ENCODE data around the gene GALNT6. TPM values are rescaled to one million over a fixed set of nuclear protein-coding genes. Genes with fewer than 3 reads are reported as not detected.

GALNT6 gene
- total and polyA plus RNA-seq, 2 donors (not counting 3 experiments of a cell fraction or from before 2014, with no cell fraction given): 18.7 to 39.2 TPM

DNA sequence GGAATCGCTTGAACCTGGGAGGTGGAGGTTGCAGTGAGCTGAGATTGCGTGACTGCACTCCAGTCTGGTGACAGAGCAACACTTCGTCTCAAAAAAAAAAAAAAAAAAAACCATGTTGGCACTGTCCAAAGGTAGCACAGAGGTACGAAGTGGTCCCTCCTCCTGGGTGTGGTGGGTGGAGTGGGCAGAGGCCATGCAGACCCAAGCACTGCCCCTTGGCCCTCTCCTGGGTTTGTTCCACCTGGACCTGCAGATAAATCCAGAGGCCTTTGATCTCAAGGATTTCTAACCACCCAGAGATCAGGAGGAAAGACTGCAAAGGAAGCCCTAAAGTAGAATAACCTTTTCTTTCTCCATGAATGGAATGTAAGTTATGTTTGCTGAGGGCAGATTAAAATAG, 8.7 kb upstream of the GALNT6 start:
- CTCF ChIA-PET: interaction anchor here (2.4 kb wide), 1 partner anchor 19 kb away, joined by 6 read pairs; no protein-coding TSS in a partner anchor
- POLR2A ChIA-PET: no interaction called here
- intact Hi-C loops (cut with micrococcal nuclease): no loop called here
- Histone ChIP-seq H3K4me1 (ENCODE audit: control insufficient read depth, extremely low read depth, insufficient read depth, low read length) (peaks cover 12% of the 10 kb centered on the region), H3K9ac (replicated peaks; ENCODE audit: extremely low read depth, insufficient read depth, low read length) (no peak overlapping the region), H3K4me3 (replicated peaks in 1 of 3; ENCODE audit: insufficient read depth in 1 of 3, low read depth in 1 of 3, low read length in 3 of 3) (no peak overlapping the region), H3K9me3 (replicated peaks; ENCODE audit: control insufficient read depth, insufficient read depth, low read length) (no peaks in the 10 kb centered on the region), H3K36me3 (ENCODE audit: control insufficient read depth in 2 of 2, extremely low read depth in 1 of 2, insufficient read depth in 2 of 2, low read length in 2 of 2) (no peaks in the 10 kb centered on the region), H3K9me1 (replicated peaks; ENCODE audit: control insufficient read depth, extremely low read depth, insufficient read depth, low read length) (no peaks in the 10 kb centered on the region), H2AFZ (ENCODE audit: low read depth, low read length) (no peak overlapping the region), H3K79me2 (ENCODE audit: control insufficient read depth, insufficient read depth, low read length) (no peaks in the 10 kb centered on the region), H3K4me2 (ENCODE audit: insufficient read depth, low read length) (no peak overlapping the region), H3K27me3 (ENCODE audit: control insufficient read depth in 2 of 2, insufficient read depth in 2 of 2, low read length in 2 of 2) (no peaks in the 10 kb centered on the region), H4K20me1 (replicated peaks; ENCODE audit: control insufficient read depth, extremely low read depth, insufficient read depth, low read length) (no peaks in the 10 kb centered on the region), H3K27ac (ENCODE audit: insufficient read depth, low read depth, low read length) (no peak overlapping the region)
- no TSS peak for BruUV-seq (replicated peaks)
- dilution Hi-C loops (cut with MboI; ENCODE audit: extremely low pct_ligation_motif_present, low sequenced_read_pairs): no loop called here
- DNase-seq (ENCODE audit: low read depth, low spot score) (no peak), FAIRE-seq (no peak)
- TF ChIP-seq EZH2 (IDR thresholded peaks at IDR 0.05; ENCODE audit: borderline replicate concordance, low read depth, low read length, severe bottlenecking) (no peak), MYC (IDR thresholded peaks at IDR 0.05; ENCODE audit: low read depth, low read length) (no peak), JUN (IDR thresholded peaks at IDR 0.05; ENCODE audit: borderline replicate concordance, insufficient read depth, insufficient read length, low read depth) (no peak), POLR2A (IDR thresholded peaks at IDR 0.05; ENCODE audit: low read depth, low read length) (no peak)
- TF ChIP-seq, protein P1, sequence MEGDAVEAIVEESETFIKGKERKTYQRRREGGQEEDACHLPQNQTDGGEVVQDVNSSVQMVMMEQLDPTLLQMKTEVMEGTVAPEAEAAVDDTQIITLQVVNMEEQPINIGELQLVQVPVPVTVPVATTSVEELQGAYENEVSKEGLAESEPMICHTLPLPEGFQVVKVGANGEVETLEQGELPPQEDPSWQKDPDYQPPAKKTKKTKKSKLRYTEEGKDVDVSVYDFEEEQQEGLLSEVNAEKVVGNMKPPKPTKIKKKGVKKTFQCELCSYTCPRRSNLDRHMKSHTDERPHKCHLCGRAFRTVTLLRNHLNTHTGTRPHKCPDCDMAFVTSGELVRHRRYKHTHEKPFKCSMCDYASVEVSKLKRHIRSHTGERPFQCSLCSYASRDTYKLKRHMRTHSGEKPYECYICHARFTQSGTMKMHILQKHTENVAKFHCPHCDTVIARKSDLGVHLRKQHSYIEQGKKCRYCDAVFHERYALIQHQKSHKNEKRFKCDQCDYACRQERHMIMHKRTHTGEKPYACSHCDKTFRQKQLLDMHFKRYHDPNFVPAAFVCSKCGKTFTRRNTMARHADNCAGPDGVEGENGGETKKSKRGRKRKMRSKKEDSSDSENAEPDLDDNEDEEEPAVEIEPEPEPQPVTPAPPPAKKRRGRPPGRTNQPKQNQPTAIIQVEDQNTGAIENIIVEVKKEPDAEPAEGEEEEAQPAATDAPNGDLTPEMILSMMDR (IDR thresholded peaks at IDR 0.05; ENCODE audit: extremely low read depth in 1 of 2, insufficient read depth in 1 of 2, low read depth in 1 of 2, low read length in 2 of 2): no peak
- TF ChIP-seq, protein P2, sequence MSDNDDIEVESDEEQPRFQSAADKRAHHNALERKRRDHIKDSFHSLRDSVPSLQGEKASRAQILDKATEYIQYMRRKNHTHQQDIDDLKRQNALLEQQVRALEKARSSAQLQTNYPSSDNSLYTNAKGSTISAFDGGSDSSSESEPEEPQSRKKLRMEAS (IDR thresholded peaks at IDR 0.05; ENCODE audit: insufficient read depth, insufficient read length): no peak

GRCh38 chr12:51397670-51398069, 6.5 kb upstream of the GALNT6 start:
- Histone ChIP-seq H3K79me2 (ENCODE audit: control insufficient read depth, insufficient read depth, low read length) (peaks cover 5% of the 10 kb centered on the region), H3K9me1 (replicated peaks; ENCODE audit: control insufficient read depth, extremely low read depth, insufficient read depth, low read length) (no peaks in the 10 kb centered on the region), H3K9ac (replicated peaks; ENCODE audit: extremely low read depth, insufficient read depth, low read length) (no peak overlapping the region), H4K20me1 (replicated peaks; ENCODE audit: control insufficient read depth, extremely low read depth, insufficient read depth, low read length) (no peaks in the 10 kb centered on the region), H3K4me1 (ENCODE audit: control insufficient read depth, extremely low read depth, insufficient read depth, low read length) (peaks cover 34% of the 10 kb centered on the region), H3K4me3 (replicated peaks in 1 of 3; ENCODE audit: insufficient read depth in 1 of 3, low read depth in 1 of 3, low read length in 3 of 3) (no peak overlapping the region), H3K9me3 (replicated peaks; ENCODE audit: control insufficient read depth, insufficient read depth, low read length) (no peaks in the 10 kb centered on the region), H2AFZ (ENCODE audit: low read depth, low read length) (no peak overlapping the region), H3K36me3 (ENCODE audit: control insufficient read depth in 2 of 2, extremely low read depth in 1 of 2, insufficient read depth in 2 of 2, low read length in 2 of 2) (no peaks in the 10 kb centered on the region), H3K4me2 (ENCODE audit: insufficient read depth, low read length) (no peak overlapping the region), H3K27me3 (ENCODE audit: control insufficient read depth in 2 of 2, insufficient read depth in 2 of 2, low read length in 2 of 2) (no peaks in the 10 kb centered on the region), H3K27ac (ENCODE audit: insufficient read depth, low read depth, low read length) (no peak overlapping the region)
- DNase-seq (ENCODE audit: low read depth, low spot score) (no peak), FAIRE-seq (no peak)
- TF ChIP-seq JUN (IDR thresholded peaks at IDR 0.05; ENCODE audit: borderline replicate concordance, insufficient read depth, insufficient read length, low read depth) (no peak), EZH2 (IDR thresholded peaks at IDR 0.05; ENCODE audit: borderline replicate concordance, low read depth, low read length, severe bottlenecking) (no peak), POLR2A (IDR thresholded peaks at IDR 0.05; ENCODE audit: low read depth, low read length) (no peak), FOS (IDR thresholded peaks at IDR 0.05; ENCODE audit: borderline replicate concordance, insufficient read depth, low read length) (no peak), MYC (IDR thresholded peaks at IDR 0.05; ENCODE audit: low read depth, low read length) (no peak)
- TF ChIP-seq, protein P1 (IDR thresholded peaks at IDR 0.05; ENCODE audit: extremely low read depth in 1 of 2, insufficient read depth in 1 of 2, low read depth in 1 of 2, low read length in 2 of 2): no peak
- TF ChIP-seq, protein P2 (IDR thresholded peaks at IDR 0.05; ENCODE audit: insufficient read depth, insufficient read length): no peak
- ChIA-PET CTCF (interaction anchor here (2.4 kb wide), 1 partner anchor 21 kb away, joined by 6 read pairs; no protein-coding TSS in a partner anchor), POLR2A (no interaction called here)
- dilution Hi-C loops (cut with MboI; ENCODE audit: extremely low pct_ligation_motif_present, low sequenced_read_pairs): no loop called here
- BruUV-seq (replicated peaks): no TSS peak
- intact Hi-C loops (cut with micrococcal nuclease): no loop called here
